ENCODE measurements around the gene CHRM3. TPM values are rescaled to one million over a fixed set of nuclear protein-coding genes. Genes with fewer than 3 reads are reported as not detected.
"Not testable (repeated sequence)": the region's sequence is repeated elsewhere in the genome, so short reads cannot be mapped to it uniquely, and the experiment has no call there.

Gene CHRM3
- total RNA-seq, 6 experiments from 2014 or later = 2.9 to 23.2 (median 3.8) TPM

GRCh38 chr1:239367196-239367810 is 19.1 kb upstream of the CHRM3 start:
- no peaks in the 10 kb centered on the region for H3K36me3 Mint-ChIP-seq (ENCODE audit: low read depth)
- H3K27ac Mint-ChIP-seq = no peak overlapping the region
- no peak overlapping the region for H3K4me3 Mint-ChIP-seq
- TF ChIP-seq CTCF (IDR thresholded peaks at IDR 0.05) = no peak
- no peak for DNase-seq
- peaks cover under 1% of the 10 kb centered on the region; the same call in 1 of the 2 replicates for H3K4me1 Mint-ChIP-seq (ENCODE audit: low read depth)
- H3K27me3 Mint-ChIP-seq (ENCODE audit: insufficient read depth) = no peaks in the 10 kb centered on the region
- H3K9me3 Mint-ChIP-seq = peaks cover 9% of the 10 kb centered on the region

DNA sequence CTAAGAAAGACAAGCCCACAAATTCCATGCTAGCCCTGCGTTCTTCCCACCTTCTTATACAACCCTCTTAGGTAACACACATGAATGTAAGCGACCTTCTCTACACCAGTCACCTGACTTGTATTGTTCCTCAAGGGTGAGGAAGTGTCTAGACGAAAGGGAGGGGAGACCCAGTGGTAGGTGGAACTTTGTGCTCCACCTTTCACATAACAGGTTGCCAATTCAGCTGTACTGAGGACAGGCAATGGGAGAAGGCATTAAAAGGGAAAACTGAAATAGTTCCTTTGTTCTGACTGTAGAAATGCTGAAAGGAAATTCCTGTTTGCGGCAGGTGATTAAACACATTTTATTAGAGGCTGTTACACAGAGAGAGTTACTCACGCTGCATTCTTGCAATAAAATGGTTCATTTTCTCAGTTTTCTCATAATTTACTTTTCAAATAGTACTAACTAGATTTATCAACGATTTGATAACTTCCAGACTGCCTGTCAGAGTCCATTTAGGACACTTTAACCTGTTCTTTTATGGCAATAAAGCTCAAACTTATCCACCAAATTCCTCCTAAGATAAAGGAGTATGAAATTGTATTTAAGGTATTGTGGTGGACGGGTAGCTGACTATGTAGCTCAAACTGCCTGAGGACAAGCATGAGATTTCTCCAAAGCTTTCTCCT is 17.8 kb upstream of the CHRM3 start:
- Mint-ChIP-seq H3K9me3 (peaks cover 15% of the 10 kb centered on the region), H3K27me3 (ENCODE audit: insufficient read depth) (no peaks in the 10 kb centered on the region), H3K4me1 (ENCODE audit: low read depth) (no peaks in the 10 kb centered on the region), H3K4me3 (no peak overlapping the region), H3K36me3 (ENCODE audit: low read depth) (no peaks in the 10 kb centered on the region), H3K27ac (no peak overlapping the region)
- no peak for TF ChIP-seq CTCF (IDR thresholded peaks at IDR 0.05)
- no peak for DNase-seq

DNA sequence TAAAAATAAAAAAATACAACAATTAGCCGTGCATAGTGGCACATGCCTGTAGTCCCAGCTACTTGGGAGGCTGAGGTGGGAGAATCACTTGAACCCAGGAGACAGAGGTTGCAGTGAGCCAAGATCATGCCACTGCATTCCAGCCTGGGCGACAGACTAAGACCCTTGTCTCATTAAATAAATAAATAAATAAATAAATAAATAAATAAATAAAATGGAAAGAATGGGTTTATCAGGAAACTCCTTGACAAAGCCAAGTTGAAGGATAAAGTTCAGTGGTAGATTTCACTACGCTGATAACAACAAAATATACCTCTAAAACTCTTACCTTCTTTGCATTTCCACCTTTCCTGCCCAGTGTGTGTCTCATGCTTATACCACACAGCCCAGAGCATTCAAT is 15.5 kb upstream of the CHRM3 start:
- not testable (repeated sequence) for H3K4me1 Mint-ChIP-seq (ENCODE audit: low read depth); DNase-seq; H3K27me3 Mint-ChIP-seq (ENCODE audit: insufficient read depth); H3K4me3 Mint-ChIP-seq; H3K9me3 Mint-ChIP-seq; H3K27ac Mint-ChIP-seq; H3K36me3 Mint-ChIP-seq (ENCODE audit: low read depth)

DNA sequence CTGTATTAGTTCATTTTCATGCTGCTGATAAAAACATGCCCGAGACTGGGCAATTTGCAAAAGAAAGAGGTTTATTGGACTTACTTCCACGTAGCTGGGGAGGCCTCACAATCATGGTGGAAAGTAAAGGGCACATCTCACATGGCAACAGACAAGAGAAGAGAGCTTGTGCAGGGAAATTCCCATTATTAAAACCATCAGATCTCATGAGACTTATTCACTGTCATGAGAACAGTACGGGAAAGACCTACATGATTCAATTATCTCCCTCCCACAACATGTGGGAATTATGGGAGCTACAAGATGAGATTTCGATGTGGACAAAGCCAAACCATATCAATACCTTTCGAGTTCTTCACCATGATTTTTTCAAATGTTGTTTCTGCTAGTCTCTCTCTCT is 3.7 kb upstream of the CHRM3 start:
- Mint-ChIP-seq H3K36me3 (ENCODE audit: low read depth) (peaks cover 5% of the 10 kb centered on the region), H3K4me3 (no peak overlapping the region), H3K4me1 (ENCODE audit: low read depth) (no peaks in the 10 kb centered on the region; the same call in 1 of the 2 replicates), H3K27me3 (ENCODE audit: insufficient read depth) (no peaks in the 10 kb centered on the region), H3K9me3 (peaks cover 5% of the 10 kb centered on the region), H3K27ac (no peak overlapping the region)
- no peak for DNase-seq
- no peak for TF ChIP-seq CTCF (IDR thresholded peaks at IDR 0.05)

- Mint-ChIP-seq H3K36me3 (ENCODE audit: low read depth) (peaks cover 5% of the 10 kb centered on the region), H3K9me3 (peaks cover 5% of the 10 kb centered on the region), H3K27ac (no peak overlapping the region)
Measured at GRCh38 chr1:239383714-239384113, 2.7 kb upstream of the CHRM3 start.

More at GRCh38 chr1:239383714-239384113, 2.7 kb upstream of the CHRM3 start:
- TF ChIP-seq CTCF (IDR thresholded peaks at IDR 0.05) = no peak
- H3K4me3 Mint-ChIP-seq = no peak overlapping the region
- no peak for DNase-seq
- no peaks in the 10 kb centered on the region; the same call in 1 of the 2 replicates for H3K4me1 Mint-ChIP-seq (ENCODE audit: low read depth)
- 0 out of 2 replicates have a peak, but pooled peaks cover 2% of the 10 kb centered on the region for H3K27me3 Mint-ChIP-seq (ENCODE audit: insufficient read depth)

Data from HFFc6 (cell line).